ENCODE measurements around the gene APBA3. TPM values are rescaled to one million over a fixed set of nuclear protein-coding genes. Genes with fewer than 3 reads are reported as not detected.

APBA3 gene
- total and polyA plus RNA-seq, 2 of the 4 experiments (the other 2 are of a cell fraction), result 9.5 to 18.4 TPM

DNA sequence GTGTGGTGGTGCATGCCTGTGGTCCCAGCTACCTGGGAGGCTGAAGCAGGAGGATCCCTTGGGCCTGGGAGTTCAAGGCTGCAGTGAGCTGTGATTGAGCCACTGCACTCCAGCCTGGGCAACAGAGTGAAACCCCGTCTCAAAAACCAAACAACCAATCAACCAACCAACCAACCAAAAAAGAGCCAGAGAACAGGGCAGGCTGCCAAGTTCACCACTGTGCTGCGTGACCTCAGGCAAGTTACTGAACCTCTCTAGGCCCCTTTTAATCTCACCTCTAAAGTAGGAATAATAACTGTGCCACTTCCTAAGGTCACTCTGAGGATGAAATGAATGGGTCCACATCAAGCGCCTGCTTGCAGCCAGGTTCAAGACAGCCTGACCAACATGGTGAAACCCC, 36.4 kb downstream of the APBA3 start:
- no TSS peak for BruUV-seq (replicated peaks)
- Histone ChIP-seq H3K27me3 (ENCODE audit: control insufficient read depth, insufficient read depth, low read length) (peaks cover 33% of the 10 kb centered on the region), H3K27ac (ENCODE audit: insufficient read depth, low read length) (no peak overlapping the region), H2BK5ac (ENCODE audit: low read depth, low read length, poor library complexity, severe bottlenecking) (no peak overlapping the region), H4K8ac (ENCODE audit: low read depth in 2 of 2, low read length in 2 of 2) (no peak overlapping the region), H2AFZ (replicated peaks; ENCODE audit: low read length, poor library complexity) (no peak overlapping the region), H3K18ac (ENCODE audit: low read depth, low read length) (no peak overlapping the region), H4K20me1 (ENCODE audit: insufficient read depth, low read length) (no peaks in the 10 kb centered on the region), H3K9me3 (ENCODE audit: control insufficient read depth, insufficient read depth, low read length) (no peaks in the 10 kb centered on the region), H3K9ac (ENCODE audit: low read depth, low read length) (no peak overlapping the region), H3K4me1 (ENCODE audit: control insufficient read depth, insufficient read depth, low read length) (no peaks in the 10 kb centered on the region), H3K56ac (ENCODE audit: extremely low read depth, insufficient read depth, low read length) (no peak overlapping the region), H3K79me1 (ENCODE audit: low read depth in 1 of 2, low read length in 2 of 2) (no peaks in the 10 kb centered on the region), H3K4me2 (ENCODE audit: low read depth, low read length) (no peak overlapping the region), H2AK9ac (replicated peaks; ENCODE audit: low read depth, low read length, poor library complexity) (no peak overlapping the region), H3K4me3 (ENCODE audit: insufficient read depth, low read depth, low read length) (no peak overlapping the region), H2AK5ac (ENCODE audit: low read depth, low read length) (no peak overlapping the region), H3K14ac (replicated peaks; ENCODE audit: low read depth, low read length) (no peak overlapping the region), H2BK20ac (ENCODE audit: low read depth, low read length) (no peak overlapping the region), H3K4ac (ENCODE audit: low read depth, low read length) (no peak overlapping the region), H3K23ac (ENCODE audit: low read depth, low read length) (no peak overlapping the region), H4K5ac (ENCODE audit: low read depth, low read length) (no peak overlapping the region), H3K9me1 (ENCODE audit: insufficient read depth, low read length) (no peaks in the 10 kb centered on the region), H3K36me3 (ENCODE audit: control insufficient read depth, insufficient read depth, low read length) (no peaks in the 10 kb centered on the region), H4K91ac (ENCODE audit: insufficient read depth, low read depth, low read length) (no peak overlapping the region), H2BK15ac (ENCODE audit: low read depth, low read length) (no peak overlapping the region), H2BK120ac (ENCODE audit: low read depth, low read length) (no peak overlapping the region)
- dilution Hi-C loops (cut with HindIII; ENCODE audit: low sequenced_read_pairs, unreplicated experiment), result no loop called here
- TF ChIP-seq POLR2A (IDR thresholded peaks at IDR 0.05; ENCODE audit: low read depth, low read length) (no peak), MXI1 (IDR thresholded peaks at IDR 0.05; ENCODE audit: borderline replicate concordance, low read depth, low read length) (no peak), NFE2L2 (IDR thresholded peaks at IDR 0.05; ENCODE audit: low read depth, low read length) (no peak), MAZ (IDR thresholded peaks at IDR 0.05; ENCODE audit: borderline replicate concordance, low read depth, low read length) (no peak), RAD21 (IDR thresholded peaks at IDR 0.05; ENCODE audit: low read length) (no peak), RCOR1 (IDR thresholded peaks at IDR 0.05; ENCODE audit: insufficient replicate concordance, low read length) (no peak), BHLHE40 (IDR thresholded peaks at IDR 0.05; ENCODE audit: low read depth, low read length) (no peak), RFX5 (IDR thresholded peaks at IDR 0.05; ENCODE audit: low read depth, low read length) (no peak), FOS (IDR thresholded peaks at IDR 0.05; ENCODE audit: low read depth, low read length) (no peak)
- TF ChIP-seq, protein P1, sequence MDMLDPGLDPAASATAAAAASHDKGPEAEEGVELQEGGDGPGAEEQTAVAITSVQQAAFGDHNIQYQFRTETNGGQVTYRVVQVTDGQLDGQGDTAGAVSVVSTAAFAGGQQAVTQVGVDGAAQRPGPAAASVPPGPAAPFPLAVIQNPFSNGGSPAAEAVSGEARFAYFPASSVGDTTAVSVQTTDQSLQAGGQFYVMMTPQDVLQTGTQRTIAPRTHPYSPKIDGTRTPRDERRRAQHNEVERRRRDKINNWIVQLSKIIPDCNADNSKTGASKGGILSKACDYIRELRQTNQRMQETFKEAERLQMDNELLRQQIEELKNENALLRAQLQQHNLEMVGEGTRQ (IDR thresholded peaks at IDR 0.05; ENCODE audit: low read depth, low read length), result no peak
- DNase-seq (no peak), ATAC-seq (ENCODE audit: low read depth) (no peak)
- in situ Hi-C loops (cut with MboI; ENCODE audit: low sequenced_read_pairs), result no loop called here
- intact Hi-C loops (cut with micrococcal nuclease), result no loop called here
- CTCF ChIA-PET, result interaction anchor here (0.6 kb wide), 1 partner anchor 260 kb away, joined by 3 read pairs; the partner anchor contains the start of gene EEF2
- no CpG with 5 or more reads among the region's 3 CpGs for WGBS, 2 experiments (ENCODE audit: extremely low coverage in 2 of 2, insufficient read length in 1 of 2)
- POLR2A ChIA-PET (ENCODE audit: unreplicated experiment), result no interaction called here
